ENCODE data around the gene SEPTIN5.
"Not testable (repeated sequence)": the region's sequence is repeated elsewhere in the genome, so short reads cannot be mapped to it uniquely, and the experiment has no call there.

Gene SEPTIN5

DNA sequence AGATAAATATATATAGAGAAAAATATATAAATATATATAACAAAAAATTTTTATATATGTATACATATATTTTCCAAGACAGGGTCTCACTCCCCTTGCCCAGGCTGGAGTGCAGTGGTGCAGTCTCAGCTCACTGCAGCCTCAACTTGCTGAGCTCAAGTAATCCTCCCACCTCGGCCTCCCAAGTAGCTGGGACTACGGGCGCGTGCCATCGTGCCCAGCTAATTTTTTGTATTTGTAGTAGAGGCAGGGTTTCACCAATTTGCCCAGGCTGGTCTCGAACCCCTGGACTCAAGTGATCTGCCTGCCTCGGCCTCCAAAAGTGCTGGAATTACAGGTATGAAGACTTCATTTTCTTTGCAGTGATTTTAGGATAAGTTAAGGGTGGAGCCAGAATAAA is 38.9 kb upstream of the SEPTIN5 start:
- no peaks in the 10 kb centered on the region for H3K9me3 Mint-ChIP-seq
- H3K27me3 Mint-ChIP-seq (ENCODE audit: low read depth): peaks cover 3% of the 10 kb centered on the region
- H3K4me3 Mint-ChIP-seq: no peak overlapping the region
- no peak overlapping the region for H3K27ac Mint-ChIP-seq
- H3K36me3 Mint-ChIP-seq (ENCODE audit: low read depth): no peaks in the 10 kb centered on the region
- no peaks in the 10 kb centered on the region for H3K4me1 Mint-ChIP-seq (ENCODE audit: low read depth)

DNA sequence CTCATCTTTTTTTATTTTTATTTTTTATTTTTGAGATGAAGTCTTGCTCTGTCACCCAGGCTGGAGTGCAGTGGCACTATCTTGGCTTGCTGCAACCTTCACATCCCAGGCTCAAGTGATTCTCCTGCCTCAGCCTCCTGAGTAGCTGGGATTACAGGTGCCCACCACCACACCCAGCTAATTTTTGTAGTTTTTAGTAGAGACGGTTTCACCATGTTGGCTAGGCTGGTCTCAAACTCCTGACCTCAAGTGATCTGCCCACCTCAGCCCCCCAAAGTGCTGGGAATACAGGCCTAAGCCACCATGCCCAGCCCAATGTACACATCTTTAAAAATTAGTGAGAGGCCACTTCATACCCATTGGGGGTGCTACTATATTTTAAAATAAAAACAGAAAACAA is 37.9 kb upstream of the SEPTIN5 start:
- H3K27me3 Mint-ChIP-seq (ENCODE audit: low read depth); H3K36me3 Mint-ChIP-seq (ENCODE audit: low read depth); H3K4me1 Mint-ChIP-seq (ENCODE audit: low read depth); H3K27ac Mint-ChIP-seq; H3K4me3 Mint-ChIP-seq; H3K9me3 Mint-ChIP-seq: not testable (repeated sequence)

DNA sequence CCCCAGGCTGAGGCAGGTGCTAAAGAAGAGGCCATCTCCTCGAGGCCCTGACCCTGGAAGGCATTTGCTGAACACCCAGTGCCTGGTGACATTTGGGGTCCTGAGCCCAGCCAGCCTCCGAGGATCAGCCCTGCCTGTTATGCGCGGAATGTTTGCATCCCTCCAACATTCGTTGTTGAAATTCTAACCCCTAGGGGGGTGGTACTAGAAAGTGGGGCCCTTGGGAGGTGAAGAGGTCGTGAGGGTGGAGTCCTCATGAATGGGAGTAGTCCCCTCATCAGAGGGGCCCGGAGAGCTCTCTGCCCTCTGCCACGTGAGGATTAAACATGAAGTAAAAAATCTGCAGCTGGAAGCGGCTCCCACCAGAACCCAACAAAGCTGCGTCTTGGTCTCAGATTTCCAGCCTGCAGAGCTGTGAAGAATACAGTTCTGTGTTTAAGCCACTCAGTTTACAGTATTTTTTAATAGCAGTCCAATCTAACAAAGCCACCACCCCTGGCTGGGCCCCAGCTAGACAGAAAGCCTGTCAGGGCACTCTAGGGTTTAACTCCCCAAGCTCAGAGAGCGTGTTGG is 35.3 kb upstream of the SEPTIN5 start:
- H3K9me3 Mint-ChIP-seq: no peaks in the 10 kb centered on the region
- no peak overlapping the region for H3K27ac Mint-ChIP-seq
- no peaks in the 10 kb centered on the region for H3K36me3 Mint-ChIP-seq (ENCODE audit: low read depth)
- no peaks in the 10 kb centered on the region for H3K4me1 Mint-ChIP-seq (ENCODE audit: low read depth)
- H3K4me3 Mint-ChIP-seq: no peak overlapping the region
- peaks cover 17% of the 10 kb centered on the region for H3K27me3 Mint-ChIP-seq (ENCODE audit: low read depth)

DNA sequence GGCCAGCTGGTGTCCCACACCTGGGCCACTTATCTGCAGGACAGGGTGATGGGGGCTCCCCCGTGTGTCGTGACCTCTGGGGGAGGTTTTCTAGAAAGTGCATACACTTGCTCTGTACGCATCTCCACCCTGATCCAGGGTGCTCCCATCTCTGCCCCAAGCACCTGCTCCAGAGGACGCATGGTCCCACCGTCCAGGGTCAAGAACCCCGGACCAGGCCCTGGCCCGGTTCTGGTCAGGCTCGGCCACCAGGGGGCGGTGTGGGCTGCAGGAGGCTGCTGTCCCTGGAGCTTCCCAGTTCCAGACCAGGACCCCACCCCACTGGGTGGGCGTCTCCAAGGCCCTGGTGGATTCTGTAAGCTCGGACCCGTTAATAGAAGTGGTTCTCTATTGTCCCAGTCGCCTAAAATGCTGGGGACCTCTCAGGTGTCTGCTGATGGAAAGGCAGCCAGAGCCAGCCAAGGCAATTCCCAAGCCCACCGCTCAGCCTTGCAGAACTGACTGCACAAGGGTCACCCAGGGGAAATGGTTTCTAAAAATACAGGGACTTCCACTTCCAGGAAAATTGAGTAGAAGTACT is 34.7 kb upstream of the SEPTIN5 start:
- Mint-ChIP-seq H3K9me3 (no peaks in the 10 kb centered on the region), H3K4me3 (no peak overlapping the region), H3K36me3 (ENCODE audit: low read depth) (no peaks in the 10 kb centered on the region), H3K27me3 (ENCODE audit: low read depth) (peaks cover 19% of the 10 kb centered on the region), H3K4me1 (ENCODE audit: low read depth) (no peaks in the 10 kb centered on the region), H3K27ac (no peak overlapping the region)

DNA sequence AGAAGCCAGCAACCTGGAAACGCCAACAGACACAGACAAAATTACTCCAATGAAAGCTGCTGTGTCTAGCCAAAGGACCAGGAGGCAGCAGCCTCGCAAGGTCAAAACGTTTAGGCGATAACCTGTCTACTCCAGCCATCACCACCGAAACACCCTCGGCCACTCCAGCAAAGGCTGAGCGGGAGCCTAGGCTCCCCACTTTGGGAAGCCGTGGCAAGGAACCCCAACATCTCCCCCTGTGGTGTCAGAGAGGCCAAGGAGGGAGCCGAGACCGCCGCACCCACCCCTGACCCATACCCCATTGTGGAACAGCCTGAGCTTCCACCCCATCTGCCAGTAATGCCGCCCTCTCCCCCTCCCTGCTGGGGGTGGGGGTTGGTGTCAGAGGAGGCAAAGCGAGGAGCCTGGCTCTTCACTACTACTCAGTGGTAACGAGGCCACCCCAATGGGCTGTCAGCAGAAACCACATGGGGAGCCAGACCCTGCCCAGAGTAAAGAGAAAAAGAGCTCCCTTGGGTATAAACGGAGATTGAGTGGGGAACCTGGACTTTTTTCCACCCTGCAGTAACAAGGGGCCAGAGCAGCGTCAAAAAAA is 33.9 kb upstream of the SEPTIN5 start:
- Mint-ChIP-seq H3K27ac (no peak overlapping the region), H3K27me3 (ENCODE audit: low read depth) (peaks cover 16% of the 10 kb centered on the region)

DNA sequence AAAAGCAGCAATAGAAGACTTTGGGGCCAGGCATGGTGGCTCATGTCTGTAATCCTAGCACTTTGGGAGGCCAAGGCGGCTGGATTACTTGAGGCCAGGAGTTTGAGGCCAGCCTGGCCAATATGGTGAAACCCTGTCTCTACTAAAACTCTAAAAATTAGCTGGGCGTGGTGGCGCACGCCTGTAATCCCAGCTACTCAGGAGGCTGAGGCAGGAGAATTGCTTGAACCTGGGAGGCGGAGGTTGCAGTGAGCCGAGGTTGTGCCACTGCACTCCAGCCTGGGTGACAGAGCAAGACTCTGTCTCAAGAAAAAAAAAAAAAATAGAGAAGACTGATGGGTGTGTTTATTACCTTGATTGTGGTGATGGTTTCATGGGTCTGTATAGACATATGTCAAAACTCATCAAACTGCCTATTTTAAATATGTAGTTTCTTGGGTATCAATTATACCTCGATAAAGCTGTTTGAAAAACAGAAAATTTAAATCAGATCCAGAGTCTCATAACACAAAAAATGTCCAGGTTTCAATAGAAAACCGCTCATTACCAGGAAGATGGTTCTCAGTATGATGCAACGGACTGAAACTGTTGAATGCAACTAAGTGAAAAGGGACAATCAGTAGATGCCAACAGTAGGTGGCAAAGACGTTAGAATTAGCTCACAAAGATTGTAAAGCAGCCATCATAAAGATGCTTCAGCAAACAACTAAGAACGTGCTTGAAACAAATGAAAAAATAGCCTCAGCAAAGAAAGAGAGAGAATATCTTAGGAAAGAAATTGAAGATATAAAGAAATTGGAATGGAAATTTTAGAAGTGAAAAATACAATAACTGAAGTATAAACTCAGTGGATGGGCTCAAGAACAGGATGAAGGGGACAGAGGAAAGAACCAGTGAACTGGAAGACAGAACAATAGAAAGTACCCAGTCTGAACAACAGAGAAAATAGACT is 33.1 kb upstream of the SEPTIN5 start:
- Mint-ChIP-seq H3K9me3 (no peaks in the 10 kb centered on the region), H3K27ac (no peak overlapping the region), H3K4me1 (ENCODE audit: low read depth) (no peaks in the 10 kb centered on the region), H3K4me3 (no peak overlapping the region), H3K27me3 (ENCODE audit: low read depth) (peaks cover 16% of the 10 kb centered on the region), H3K36me3 (ENCODE audit: low read depth) (no peaks in the 10 kb centered on the region)

More for the DNA sequence above, 33.9 kb upstream of the SEPTIN5 start:
- H3K4me1 Mint-ChIP-seq (ENCODE audit: low read depth): no peaks in the 10 kb centered on the region
- H3K36me3 Mint-ChIP-seq (ENCODE audit: low read depth): no peaks in the 10 kb centered on the region
- no peaks in the 10 kb centered on the region for H3K9me3 Mint-ChIP-seq
- H3K4me3 Mint-ChIP-seq: no peak overlapping the region

DNA sequence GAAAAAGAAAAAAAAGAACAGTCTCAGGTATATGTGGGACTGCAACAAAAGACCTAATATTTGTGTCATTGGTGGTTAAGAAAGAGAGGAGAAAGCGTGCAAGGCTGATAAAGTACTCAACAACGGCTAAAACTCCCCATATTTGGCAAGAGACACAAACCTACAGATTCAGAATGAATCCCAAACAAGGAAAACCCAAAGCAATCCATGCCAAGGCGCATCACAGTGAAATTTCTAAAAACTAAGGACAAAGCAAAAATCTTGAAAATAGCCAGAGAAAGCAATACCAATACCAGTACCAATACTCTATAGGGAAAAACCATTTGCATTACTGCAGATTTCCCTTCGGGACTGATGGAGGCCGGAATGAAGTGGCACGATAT is 32.4 kb upstream of the SEPTIN5 start:
- Mint-ChIP-seq H3K9me3 (no peaks in the 10 kb centered on the region), H3K4me1 (ENCODE audit: low read depth) (no peaks in the 10 kb centered on the region), H3K27ac (no peak overlapping the region), H3K4me3 (no peak overlapping the region), H3K36me3 (ENCODE audit: low read depth) (no peaks in the 10 kb centered on the region), H3K27me3 (ENCODE audit: low read depth) (peaks cover 18% of the 10 kb centered on the region)

DNA sequence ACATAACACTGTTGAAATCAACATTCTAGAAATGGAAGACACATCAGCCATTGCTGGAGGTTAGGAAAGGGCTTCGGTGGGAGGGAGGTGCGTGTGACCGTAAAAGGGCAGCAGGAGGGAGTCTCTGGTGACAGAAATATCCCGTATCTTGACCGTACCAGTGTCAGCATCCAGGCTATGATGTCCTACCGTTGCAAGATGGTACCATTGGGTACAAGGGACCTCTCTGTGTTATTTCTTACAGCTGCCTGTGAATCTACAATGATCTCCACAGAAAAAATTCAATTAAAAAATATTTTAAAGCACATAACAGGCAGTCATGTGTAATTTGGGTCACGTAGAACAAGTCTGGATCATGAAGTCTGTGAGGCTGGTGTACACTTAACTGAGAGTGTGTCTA is 27.4 kb upstream of the SEPTIN5 start:
- no peak overlapping the region for H3K4me3 Mint-ChIP-seq
- H3K4me1 Mint-ChIP-seq (ENCODE audit: low read depth): no peaks in the 10 kb centered on the region
- no peaks in the 10 kb centered on the region for H3K9me3 Mint-ChIP-seq
- peaks cover 18% of the 10 kb centered on the region for H3K27me3 Mint-ChIP-seq (ENCODE audit: low read depth)
- H3K27ac Mint-ChIP-seq: no peak overlapping the region
- no peaks in the 10 kb centered on the region for H3K36me3 Mint-ChIP-seq (ENCODE audit: low read depth)

DNA sequence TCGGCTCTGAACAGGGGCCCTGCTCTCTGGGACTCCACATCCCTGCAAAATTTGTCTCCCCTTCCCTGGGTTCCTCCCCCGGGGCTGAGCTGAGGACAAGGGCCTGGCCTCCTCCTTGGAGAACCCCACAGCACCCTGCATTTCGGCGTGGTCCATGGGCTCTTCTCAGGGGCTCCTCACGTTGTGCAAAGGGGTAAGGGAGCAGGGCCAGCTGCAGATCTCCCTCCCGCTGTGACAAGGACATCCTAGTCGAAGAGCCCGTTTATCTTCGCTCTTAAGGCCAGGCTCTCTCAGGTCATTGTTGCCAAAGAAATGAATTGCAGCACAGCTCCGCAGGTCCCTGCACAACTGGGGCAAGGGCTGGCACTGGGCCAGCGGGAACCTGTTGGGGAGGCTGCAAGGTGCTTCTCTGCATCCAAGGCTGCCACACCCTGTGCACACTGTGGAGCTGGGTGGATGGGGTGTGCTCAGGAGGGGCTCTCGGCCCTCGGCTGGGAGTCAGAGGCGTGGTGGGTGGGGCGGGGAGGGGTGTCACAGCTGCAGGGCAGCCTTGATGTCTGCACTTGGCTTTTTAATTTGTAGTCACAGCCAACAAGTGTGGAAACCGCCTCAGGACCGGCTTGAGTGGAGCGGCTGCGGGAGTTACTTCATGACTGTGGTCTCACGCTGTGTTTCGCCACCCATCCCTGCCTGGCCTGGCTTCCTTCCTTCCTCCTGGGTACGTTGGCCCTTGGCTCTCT is 26.6 kb upstream of the SEPTIN5 start:
- Mint-ChIP-seq H3K4me3 (no peak overlapping the region), H3K27ac (no peak overlapping the region), H3K36me3 (ENCODE audit: low read depth) (no peaks in the 10 kb centered on the region), H3K9me3 (no peaks in the 10 kb centered on the region), H3K4me1 (ENCODE audit: low read depth) (no peaks in the 10 kb centered on the region), H3K27me3 (ENCODE audit: low read depth) (peaks cover 18% of the 10 kb centered on the region)

DNA sequence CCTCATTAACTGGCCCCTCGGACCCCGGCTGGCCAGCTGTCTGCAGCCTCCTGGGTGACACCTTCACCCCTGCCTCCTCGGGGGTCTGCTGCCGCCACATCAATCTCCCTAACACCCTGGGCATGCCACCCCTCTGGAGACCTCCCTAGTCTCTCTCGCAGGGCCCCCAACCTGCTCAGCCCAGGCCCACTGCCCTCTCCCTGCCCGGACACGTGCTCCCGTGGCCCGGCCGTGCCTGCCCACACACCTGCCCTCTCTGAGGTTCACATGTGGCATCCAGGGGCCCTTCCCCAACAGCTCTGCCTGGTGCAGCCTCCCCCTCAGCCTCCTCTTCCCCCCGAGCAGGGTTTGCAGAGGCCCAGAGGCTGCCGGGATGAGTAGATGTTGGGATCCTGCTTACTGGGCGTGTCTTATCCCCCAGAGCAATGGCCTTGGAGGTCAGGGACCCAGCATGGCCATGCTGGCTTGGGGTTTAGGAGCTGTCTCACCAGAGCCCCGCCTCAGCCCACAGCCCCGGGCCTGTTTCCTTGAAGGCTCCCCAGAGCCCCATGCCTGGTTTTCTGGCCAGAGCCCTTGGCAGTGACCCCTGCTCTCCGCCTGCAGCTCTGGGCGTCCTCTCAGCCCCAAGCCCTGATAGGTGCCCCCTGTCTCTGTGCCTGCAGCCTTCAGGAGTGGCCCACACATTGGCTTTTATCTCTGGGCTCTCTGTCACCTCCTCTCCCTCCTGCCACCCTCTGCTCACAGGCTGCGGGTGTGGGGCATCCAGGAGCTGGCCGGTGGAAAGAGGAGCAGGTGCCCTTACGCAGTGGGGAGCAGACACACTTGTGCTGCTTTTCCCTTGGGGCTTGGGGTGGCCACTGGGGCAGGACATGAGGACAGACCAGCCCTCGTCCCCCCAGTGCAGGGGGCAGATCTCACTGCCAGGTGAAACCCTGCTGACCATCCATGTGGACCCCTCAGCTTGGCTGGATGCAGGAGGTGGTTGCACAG is 25.7 kb upstream of the SEPTIN5 start:
- Mint-ChIP-seq H3K4me3 (no peak overlapping the region), H3K4me1 (ENCODE audit: low read depth) (no peaks in the 10 kb centered on the region), H3K27me3 (ENCODE audit: low read depth) (peaks cover 13% of the 10 kb centered on the region), H3K27ac (no peak overlapping the region), H3K36me3 (ENCODE audit: low read depth) (no peaks in the 10 kb centered on the region), H3K9me3 (no peaks in the 10 kb centered on the region)

DNA sequence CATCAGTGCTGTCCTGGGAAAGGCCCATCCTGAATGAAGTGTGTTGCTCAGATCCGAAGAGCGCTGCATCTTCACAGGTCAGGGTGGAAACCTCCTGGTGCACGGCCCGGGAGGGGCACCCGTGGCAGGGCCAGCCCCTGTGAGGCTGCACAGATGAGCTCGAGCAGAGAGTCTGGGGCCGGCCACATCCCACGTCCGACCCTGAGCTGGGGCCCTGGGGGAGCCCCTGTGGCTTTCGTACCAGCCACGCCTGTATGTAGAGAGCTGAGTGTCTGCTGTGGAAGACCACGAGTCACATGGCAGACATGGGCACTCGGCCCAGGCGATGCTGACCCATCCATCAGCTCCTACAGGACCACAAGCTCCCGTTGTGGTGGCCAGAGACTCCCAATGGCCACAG is 24.9 kb upstream of the SEPTIN5 start:
- no peaks in the 10 kb centered on the region for H3K9me3 Mint-ChIP-seq
- H3K4me1 Mint-ChIP-seq (ENCODE audit: low read depth): no peaks in the 10 kb centered on the region
- H3K4me3 Mint-ChIP-seq: no peak overlapping the region
- no peaks in the 10 kb centered on the region for H3K36me3 Mint-ChIP-seq (ENCODE audit: low read depth)
- peaks cover 6% of the 10 kb centered on the region for H3K27me3 Mint-ChIP-seq (ENCODE audit: low read depth)
- no peak overlapping the region for H3K27ac Mint-ChIP-seq

DNA sequence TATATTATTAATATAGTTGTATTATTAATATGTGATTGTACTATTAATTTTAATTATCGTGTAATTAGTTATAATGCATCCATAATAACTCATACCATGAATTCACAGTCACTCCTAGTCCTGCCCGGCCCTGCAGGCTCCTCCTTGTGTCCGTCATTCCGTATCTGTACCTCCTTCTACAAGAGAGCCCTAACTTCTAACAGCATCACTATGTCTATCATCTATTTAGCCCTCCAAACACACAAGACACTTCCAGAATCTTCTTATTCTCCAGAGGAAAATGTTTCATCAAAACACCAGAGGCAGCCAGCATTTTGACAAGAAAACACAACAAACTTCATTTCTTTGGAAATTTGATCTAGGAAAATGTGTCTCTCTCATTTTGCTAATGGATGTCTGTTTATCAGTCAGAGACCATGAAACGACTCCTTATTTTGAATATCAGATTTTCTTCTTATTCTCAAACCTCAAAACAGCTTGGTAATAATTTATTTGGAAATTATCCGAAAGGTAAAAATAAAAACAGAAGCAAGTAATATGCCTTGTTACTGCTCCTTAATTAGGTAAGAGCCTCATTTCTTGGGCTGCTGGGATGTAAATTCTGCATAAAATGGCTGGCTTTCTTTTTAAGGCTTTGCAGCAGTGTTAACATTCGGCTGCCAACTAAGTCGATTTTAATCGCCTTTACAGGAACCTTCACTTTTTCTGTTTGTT is 23.1 kb upstream of the SEPTIN5 start:
- Mint-ChIP-seq H3K27ac (no peak overlapping the region), H3K27me3 (ENCODE audit: low read depth) (peaks cover 6% of the 10 kb centered on the region), H3K4me3 (no peak overlapping the region), H3K4me1 (ENCODE audit: low read depth) (no peaks in the 10 kb centered on the region), H3K9me3 (no peaks in the 10 kb centered on the region), H3K36me3 (ENCODE audit: low read depth) (no peaks in the 10 kb centered on the region)

DNA sequence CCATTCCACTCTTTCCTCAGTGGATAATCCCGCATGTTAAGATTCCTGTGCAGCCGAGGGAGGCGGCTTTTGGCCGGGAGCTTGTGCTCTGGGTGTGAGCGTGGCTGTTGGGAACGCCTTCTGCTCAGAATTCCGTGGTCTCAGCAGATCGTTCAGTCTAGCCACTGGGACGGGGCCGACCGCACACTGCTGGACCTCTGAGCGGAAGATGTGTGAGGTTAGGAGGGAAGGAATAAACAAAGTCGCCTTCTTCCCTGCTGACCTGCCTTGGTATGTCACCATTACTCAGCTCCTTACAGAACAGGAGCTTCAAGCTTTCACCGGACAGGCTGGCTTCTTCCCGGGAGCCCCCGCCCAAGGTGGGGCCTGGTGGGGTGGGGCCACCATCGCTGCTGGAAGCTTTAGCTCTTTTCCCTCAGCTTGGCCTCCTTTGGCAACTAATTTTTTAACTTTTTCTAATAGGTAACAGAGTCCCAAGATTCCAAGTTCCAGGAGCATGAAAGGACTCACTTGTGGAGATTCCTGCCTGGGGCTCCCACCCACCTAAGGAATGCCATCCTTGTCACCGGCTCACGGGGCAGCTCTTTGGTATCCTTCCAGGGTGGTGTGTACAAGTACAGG is 22.5 kb upstream of the SEPTIN5 start:
- H3K36me3 Mint-ChIP-seq (ENCODE audit: low read depth): no peaks in the 10 kb centered on the region
- no peaks in the 10 kb centered on the region for H3K9me3 Mint-ChIP-seq
- H3K27me3 Mint-ChIP-seq (ENCODE audit: low read depth): peaks cover 4% of the 10 kb centered on the region
- H3K4me3 Mint-ChIP-seq: no peak overlapping the region
- no peaks in the 10 kb centered on the region for H3K4me1 Mint-ChIP-seq (ENCODE audit: low read depth)
- no peak overlapping the region for H3K27ac Mint-ChIP-seq

All from T-helper 1 cell treated with Interleukin-12 subunit alpha and Interleukin-12 subunit beta and Interleukin-4 antibody, amounts not matched to agents 30 μg/mL and 1 μg/mL, for 36 hours (primary cell).